ENCODE measurements around the gene TRIM4.
"Not testable (repeated sequence)": the region's sequence is repeated elsewhere in the genome, so short reads cannot be mapped to it uniquely, and the experiment has no call there.

- not testable (repeated sequence) for TF ChIP-seq CTCF (IDR thresholded peaks at IDR 0.05); POLR2A (IDR thresholded peaks at IDR 0.05); EP300 (IDR thresholded peaks at IDR 0.05; ENCODE audit: low read depth)
These were observed 51.9 kb downstream of the TRIM4 start for GRCh38 chr7:99867477-99867876.
